SK-MEL-5 (cell line): ENCODE results near the gene MBNL2. TPM values are rescaled to one million over a fixed set of nuclear protein-coding genes. Genes with fewer than 3 reads are reported as not detected.

Experiments used
- DNase-seq: peaks from one replicate; pipeline ENCODE4 v3.0.0-alpha.2; 2016; ENCODE audit warnings: low read depth, low spot score
- in situ Hi-C: cut with HindIII; loops from 2 replicates; pipeline ENCODE4 v1.10.0; 2016; ENCODE audit warnings: low sequenced_read_pairs, high pct_unique_total_duplicates, low pct_unique_long_range_greater_than_20kb
- total RNA-seq: library from RNA; depleted of rRNA; stranded (reverse); fragments of >200 nt; shearing (Covaris generic); gene quantifications from 2 replicates; pipeline ENCODE4 v1.2.3, GENCODE V29; 2014

Gene MBNL2
- total RNA-seq, 1 experiment from 2014 or later = 17.9 TPM

GRCh38 chr13:97425590-97425989 lies 203.5 kb downstream of the MBNL2 start:
- in situ Hi-C loops = no loop called here

GRCh38 chr13:97426695-97427094 lies 204.6 kb downstream of the MBNL2 start:
- in situ Hi-C loops = no loop called here
- DNase-seq = no peak

More at GRCh38 chr13:97425590-97425989, 203.5 kb downstream of the MBNL2 start:
- DNase-seq = no peak

GRCh38 chr13:97429681-97430081 lies 207.5 kb downstream of the MBNL2 start:
- DNase-seq = no peak
- in situ Hi-C loops = no loop called here

GRCh38 chr13:97430296-97430695 lies 208.2 kb downstream of the MBNL2 start:
- in situ Hi-C loops = no loop called here
- no peak for DNase-seq

- in situ Hi-C loops = no loop called here
- DNase-seq = no peak
Measured at GRCh38 chr13:97431171-97431764, 209.1 kb downstream of the MBNL2 start.

GRCh38 chr13:97432232-97432916 lies 210.2 kb downstream of the MBNL2 start:
- in situ Hi-C loops = no loop called here
- DNase-seq = no peak

GRCh38 chr13:97432917-97433726 lies 211.0 kb downstream of the MBNL2 start:
- DNase-seq = peak; percentile 100
- in situ Hi-C loops = no loop called here

- peak; percentile 90 for DNase-seq
- in situ Hi-C loops = no loop called here
Measured at GRCh38 chr13:97433727-97434396, 211.7 kb downstream of the MBNL2 start, which contains the start of gene RAP2A. TSS of gene RAP2A (plus strand) at chr13:97434169. CDS start at chr13:97434471, 302 bp downstream.

GRCh38 chr13:97434397-97435201 lies 212.5 kb downstream of the MBNL2 start:
- in situ Hi-C loops = no loop called here
- peak; percentile 21 for DNase-seq

GRCh38 chr13:97435323-97435722 lies 213.2 kb downstream of the MBNL2 start:
- in situ Hi-C loops = no loop called here
- DNase-seq = no peak

- in situ Hi-C loops = no loop called here
- DNase-seq = peak; percentile 15
Measured at GRCh38 chr13:97435794-97436193, 213.7 kb downstream of the MBNL2 start.

- DNase-seq = no peak
- in situ Hi-C loops = no loop called here
Measured at GRCh38 chr13:97436845-97437244, 214.7 kb downstream of the MBNL2 start.

GRCh38 chr13:97437729-97438128 lies 215.6 kb downstream of the MBNL2 start:
- in situ Hi-C loops = no loop called here
- DNase-seq = no peak

GRCh38 chr13:97438856-97439595 lies 216.9 kb downstream of the MBNL2 start:
- no peak for DNase-seq
- in situ Hi-C loops = no loop called here

GRCh38 chr13:97440598-97441170 lies 218.6 kb downstream of the MBNL2 start:
- peak; percentile 39 for DNase-seq
- in situ Hi-C loops = no loop called here

- no peak for DNase-seq
- in situ Hi-C loops = no loop called here
Measured at GRCh38 chr13:97441368-97441767, 219.2 kb downstream of the MBNL2 start.
